HCT116 (cell line): Measurements from ENCODE around the gene NDUFV3. TPM values are rescaled to one million over a fixed set of nuclear protein-coding genes. Genes with fewer than 3 reads are reported as not detected.

Experiments used
- ATAC-seq: fragments of 200-7000 bp; cut with Tn5 transposase; 2 replicates; pipeline ENCODE4 v1.9.1; 2020; ENCODE audit warnings: mild to moderate bottlenecking, moderate library complexity
- BruUV-seq: library from RNA; stranded (reverse); fragments of 400-500 nt; replicated peaks from 2 replicates; lab custom pipeline; 2021; lab: Mats Ljungman, UMichigan
- CTCF ChIA-PET: fragments of 300-600 bp; sonication (Branson Sonifier 250); formaldehyde crosslinking; loops from one replicate; lab custom pipeline; 2021; ENCODE audit warnings: antibody characterized with exemption; lab: Charles Lee
- POLR2A ChIA-PET: fragments of 300-600, 350-600 bp; sonication (Branson Sonifier 250); formaldehyde crosslinking; loops from one replicate; lab custom pipeline; 2021; ENCODE audit warnings: antibody characterized with exemption; lab: Charles Lee
- RAD21 ChIA-PET, 2 experiments: fragments of 300-600 bp; sonication (Branson Sonifier 250); formaldehyde crosslinking; loops; one replicate each; lab custom pipeline; 2023; ENCODE audit warnings: low total read pairs in 2 of 2; ENCODE audit not compliant: uncharacterized antibody in 2 of 2, unreplicated experiment in 2 of 2, low non-redundant PET in 1 of 2; lab: Charles Lee
- DNase-seq: peaks from one replicate; pipeline ENCODE4 v3.0.0-alpha.2; 2010; ENCODE audit warnings: low read depth, low spot score
- H2AFZ ChIP-seq: fragments of 200-600 bp; shearing (Covaris generic), sonication (generic); 2 replicates; pipeline ENCODE4 v1.6.1; 2017; ENCODE audit warnings: low read depth, mixed run types, mixed read lengths, antibody characterized with exemption, low read length; ENCODE audit not compliant: poor library complexity, severe bottlenecking
- H3K27ac ChIP-seq: 2 replicates; pipeline ENCODE4 v1.5.1; 2012; ENCODE audit warnings: low read depth, low read length
- H3K27me3 ChIP-seq: fragments of 200-600 bp; sonication (generic); 2 replicates; pipeline ENCODE4 v1.6.1; 2016; ENCODE audit warnings: mixed run types, low read length, mixed read lengths; ENCODE audit not compliant: insufficient read depth
- H3K36me3 ChIP-seq, 2 experiments: fragments of 200-500 bp in 1 of 2; fragments of 200-600 bp in 1 of 2; sonication (Bioruptor generic) in 1 of 2; sonication (generic) in 1 of 2; 2 replicates each; pipeline versions ENCODE4 v1.5.1 to v1.6.1; 2014 to 2016; ENCODE audit warnings: low read length in 2 of 2, inconsistent platforms in 1 of 2, mixed read lengths in 1 of 2, mixed run types in 1 of 2; ENCODE audit not compliant: insufficient read depth in 2 of 2, control insufficient read depth in 1 of 2
- H3K4me1 ChIP-seq, 2 experiments: fragments of 200-600 bp in 1 of 2; sonication (generic) in 1 of 2; 2 replicates each; pipeline versions ENCODE4 v1.5.1 to v1.6.1; 2012 to 2017; ENCODE audit warnings: low read length in 2 of 2, inconsistent platforms in 1 of 2, mild to moderate bottlenecking in 1 of 2, mixed read lengths in 1 of 2, mixed run types in 1 of 2, moderate library complexity in 1 of 2; ENCODE audit not compliant: insufficient read depth in 2 of 2, control insufficient read depth in 1 of 2
- H3K4me2 ChIP-seq: fragments of 200-600 bp; sonication (generic); 2 replicates; pipeline ENCODE4 v1.6.1; 2017; ENCODE audit warnings: mixed run types, low read length, mixed read lengths
- H3K4me3 ChIP-seq, 2 experiments: fragments of 200-600 bp in 1 of 2; sonication (generic) in 1 of 2; replicated peaks in 1 of 2; 2 replicates each; pipeline ENCODE4 v1.5.1; 2011 to 2016; ENCODE audit warnings: low read length in 2 of 2, control low read depth in 1 of 2, low read depth in 1 of 2, mild to moderate bottlenecking in 1 of 2, mixed read lengths in 1 of 2, mixed run types in 1 of 2
- H3K79me2 ChIP-seq: fragments of 200-600 bp; sonication (generic); 2 replicates; pipeline ENCODE4 v1.6.1; 2017; ENCODE audit warnings: mild to moderate bottlenecking, mixed run types, low read length, moderate library complexity, mixed read lengths; ENCODE audit not compliant: insufficient read depth
- H3K9ac ChIP-seq: fragments of 200-600 bp; sonication (generic); 2 replicates; pipeline ENCODE4 v1.6.1; 2016; ENCODE audit warnings: low read length, mixed read lengths
- H3K9me2 ChIP-seq: fragments of 200-600 bp; sonication (generic), shearing (Covaris generic); 2 replicates; pipeline ENCODE4 v1.6.1; 2017; ENCODE audit warnings: mixed run types, mild to moderate bottlenecking, moderate library complexity; ENCODE audit not compliant: insufficient read depth
- H3K9me3 ChIP-seq, 2 experiments: fragments of 200-500 bp in 1 of 2; fragments of 200-600 bp in 1 of 2; sonication (Bioruptor generic) in 1 of 2; sonication (generic) in 1 of 2; 2 replicates each; pipeline ENCODE4 v1.6.1; 2014 to 2017; ENCODE audit warnings: low read length in 2 of 2, mixed read lengths in 2 of 2, inconsistent platforms in 1 of 2, low read depth in 1 of 2, mild to moderate bottlenecking in 1 of 2, mixed run types in 1 of 2, moderate library complexity in 1 of 2; ENCODE audit not compliant: control insufficient read depth in 1 of 2, insufficient read depth in 1 of 2
- H4K20me1 ChIP-seq: fragments of 200-600 bp; sonication (generic), shearing (Covaris generic); 2 replicates; pipeline ENCODE4 v1.6.1; 2017; ENCODE audit warnings: mixed run types, mild to moderate bottlenecking, moderate library complexity; ENCODE audit not compliant: insufficient read depth
- EGR1 ChIP-seq: IDR thresholded peaks from 2 replicates; pipeline ENCODE4 v1.6.1; 2012; ENCODE audit warnings: low read depth
- EZH2phosphoT487 ChIP-seq: fragments of 200-600 bp; IDR thresholded peaks from 2 replicates; pipeline ENCODE4 v1.6.1; 2018; ENCODE audit warnings: antibody characterized with exemption, borderline replicate concordance
- FOSL1 ChIP-seq: IDR thresholded peaks from 2 replicates; pipeline ENCODE4 v1.6.1; 2012; ENCODE audit warnings: low read depth
- SP1 ChIP-seq: IDR thresholded peaks from 2 replicates; pipeline ENCODE4 v1.6.1; 2012; ENCODE audit warnings: low read depth
- SRF ChIP-seq: IDR thresholded peaks from 2 replicates; pipeline ENCODE4 v1.6.1; 2012; ENCODE audit warnings: low read depth
- ZNF274 ChIP-seq: fragments of 200-500 bp; sonication (Bioruptor generic); IDR thresholded peaks from 2 replicates; pipeline ENCODE4 v1.6.1; 2014; ENCODE audit warnings: mild to moderate bottlenecking, low read depth, low read length, inconsistent platforms
- intact Hi-C: fragments of 100-400 bp; cut with micrococcal nuclease; formaldehyde crosslinking; loops from 2 replicates; pipeline ENCODE4 v1.10.0; 2022
- total RNA-seq: library from RNA; stranded (reverse); gene quantifications from one replicate; pipeline ENCODE4 v1.2.1, GENCODE V29; 2021; ENCODE audit not compliant: unreplicated experiment
- TF ChIP-seq, protein P1 (sequence below): IDR thresholded peaks from 2 replicates; pipeline ENCODE4 v1.6.1; 2012
- TF ChIP-seq, protein P2 (sequence below): IDR thresholded peaks from 2 replicates; pipeline ENCODE4 v1.6.1; 2011; ENCODE audit warnings: mild to moderate bottlenecking, low read length, moderate library complexity; ENCODE audit not compliant: insufficient replicate concordance; ENCODE audit errors: extremely low read depth
- TF ChIP-seq, protein P3 (sequence below), 3 experiments: fragments of 200-600 bp in 1 of 3; sonication (generic) in 1 of 3; IDR thresholded peaks in 2 of 3; conservative IDR thresholded peaks in 1 of 3; 2 replicates each; pipeline ENCODE4 v1.5.1; 2012 to 2017; ENCODE audit warnings: low read depth in 2 of 3, low read length in 2 of 3, antibody characterized with exemption in 1 of 3, borderline replicate concordance in 1 of 3, control low read depth in 1 of 3, mild to moderate bottlenecking in 1 of 3, mixed read lengths in 1 of 3, mixed run types in 1 of 3, moderate library complexity in 1 of 3; ENCODE audit not compliant: insufficient read depth in 1 of 3

The NDUFV3 gene
- total RNA-seq, 1 experiment from 2014 or later, result 35.2 TPM

DNA sequence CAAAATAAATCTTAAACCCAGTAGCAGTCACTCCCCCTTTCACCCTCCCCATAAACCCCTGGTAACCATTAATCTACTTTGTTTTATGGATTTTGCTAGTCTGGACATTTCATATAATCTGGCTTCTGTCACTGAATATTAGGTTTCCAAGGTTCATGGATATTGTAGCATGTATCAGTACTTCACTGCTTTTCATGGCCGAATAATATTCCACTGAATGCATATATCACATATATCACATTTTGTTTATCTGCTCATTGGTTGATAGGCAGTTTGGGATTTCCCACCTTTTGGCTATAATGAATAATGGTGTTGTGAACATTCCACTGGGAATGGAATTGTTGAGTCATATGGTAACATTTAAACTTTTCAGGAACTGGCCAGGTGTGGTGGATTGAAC, 9.2 kb upstream of the NDUFV3 start:
- 0 out of 4 replicates have a peak, but pooled peaks cover 0 to 4% of the 10 kb centered on the region in 2 experiments for H3K36me3 ChIP-seq
- CTCF ChIA-PET, result no interaction called here
- no peak overlapping the region for H3K9ac ChIP-seq
- H3K4me3 ChIP-seq, result no peak overlapping the region
- H3K4me1 ChIP-seq, result peaks cover 7 to 12% of the 10 kb centered on the region in 2 experiments
- TF ChIP-seq SRF (no peak), ZNF274 (no peak), EZH2phosphoT487 (no peak), FOSL1 (no peak), EGR1 (no peak), SP1 (no peak)
- TF ChIP-seq, protein P1, sequence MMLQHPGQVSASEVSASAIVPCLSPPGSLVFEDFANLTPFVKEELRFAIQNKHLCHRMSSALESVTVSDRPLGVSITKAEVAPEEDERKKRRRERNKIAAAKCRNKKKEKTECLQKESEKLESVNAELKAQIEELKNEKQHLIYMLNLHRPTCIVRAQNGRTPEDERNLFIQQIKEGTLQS, result no peak
- TF ChIP-seq, protein P2, sequence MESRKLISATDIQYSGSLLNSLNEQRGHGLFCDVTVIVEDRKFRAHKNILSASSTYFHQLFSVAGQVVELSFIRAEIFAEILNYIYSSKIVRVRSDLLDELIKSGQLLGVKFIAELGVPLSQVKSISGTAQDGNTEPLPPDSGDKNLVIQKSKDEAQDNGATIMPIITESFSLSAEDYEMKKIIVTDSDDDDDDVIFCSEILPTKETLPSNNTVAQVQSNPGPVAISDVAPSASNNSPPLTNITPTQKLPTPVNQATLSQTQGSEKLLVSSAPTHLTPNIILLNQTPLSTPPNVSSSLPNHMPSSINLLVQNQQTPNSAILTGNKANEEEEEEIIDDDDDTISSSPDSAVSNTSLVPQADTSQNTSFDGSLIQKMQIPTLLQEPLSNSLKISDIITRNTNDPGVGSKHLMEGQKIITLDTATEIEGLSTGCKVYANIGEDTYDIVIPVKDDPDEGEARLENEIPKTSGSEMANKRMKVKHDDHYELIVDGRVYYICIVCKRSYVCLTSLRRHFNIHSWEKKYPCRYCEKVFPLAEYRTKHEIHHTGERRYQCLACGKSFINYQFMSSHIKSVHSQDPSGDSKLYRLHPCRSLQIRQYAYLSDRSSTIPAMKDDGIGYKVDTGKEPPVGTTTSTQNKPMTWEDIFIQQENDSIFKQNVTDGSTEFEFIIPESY, result no peak
- TF ChIP-seq, protein P3, sequence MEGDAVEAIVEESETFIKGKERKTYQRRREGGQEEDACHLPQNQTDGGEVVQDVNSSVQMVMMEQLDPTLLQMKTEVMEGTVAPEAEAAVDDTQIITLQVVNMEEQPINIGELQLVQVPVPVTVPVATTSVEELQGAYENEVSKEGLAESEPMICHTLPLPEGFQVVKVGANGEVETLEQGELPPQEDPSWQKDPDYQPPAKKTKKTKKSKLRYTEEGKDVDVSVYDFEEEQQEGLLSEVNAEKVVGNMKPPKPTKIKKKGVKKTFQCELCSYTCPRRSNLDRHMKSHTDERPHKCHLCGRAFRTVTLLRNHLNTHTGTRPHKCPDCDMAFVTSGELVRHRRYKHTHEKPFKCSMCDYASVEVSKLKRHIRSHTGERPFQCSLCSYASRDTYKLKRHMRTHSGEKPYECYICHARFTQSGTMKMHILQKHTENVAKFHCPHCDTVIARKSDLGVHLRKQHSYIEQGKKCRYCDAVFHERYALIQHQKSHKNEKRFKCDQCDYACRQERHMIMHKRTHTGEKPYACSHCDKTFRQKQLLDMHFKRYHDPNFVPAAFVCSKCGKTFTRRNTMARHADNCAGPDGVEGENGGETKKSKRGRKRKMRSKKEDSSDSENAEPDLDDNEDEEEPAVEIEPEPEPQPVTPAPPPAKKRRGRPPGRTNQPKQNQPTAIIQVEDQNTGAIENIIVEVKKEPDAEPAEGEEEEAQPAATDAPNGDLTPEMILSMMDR (IDR thresholded peaks at IDR 0.05 in 2 of 3, conservative IDR thresholded peaks at IDR 0.05 in 1 of 3; ENCODE audit: borderline replicate concordance in 1 of 3, insufficient read depth in 1 of 3, low read depth in 2 of 3, low read length in 2 of 3), result no peak
- peaks cover 18% of the 10 kb centered on the region for H3K79me2 ChIP-seq
- POLR2A ChIA-PET, result no interaction called here
- BruUV-seq, result no TSS peak
- no peak overlapping the region for H3K27ac ChIP-seq
- H3K27me3 ChIP-seq, result no peaks in the 10 kb centered on the region
- no peak overlapping the region for H3K4me2 ChIP-seq
- RAD21 ChIA-PET, result no interaction called here
- DNase-seq (no peak), ATAC-seq (no peak)
- no peaks in the 10 kb centered on the region for H3K9me2 ChIP-seq
- no peaks in the 10 kb centered on the region; a peak in 1 of 4 replicates for H3K9me3 ChIP-seq
- intact Hi-C loops, result no loop called here
- no peak overlapping the region for H2AFZ ChIP-seq
- H4K20me1 ChIP-seq, result no peaks in the 10 kb centered on the region
